Mononuclear cell (primary cell): ENCODE measurements around the gene ZNRF2. TPM values are rescaled to one million over a fixed set of nuclear protein-coding genes. Genes with fewer than 3 reads are reported as not detected.
"Not testable (repeated sequence)": the region's sequence is repeated elsewhere in the genome, so short reads cannot be mapped to it uniquely, and the experiment has no call there.

Source experiments
- H3K27me3 ChIP-seq: 2 replicates; pipeline ENCODE4 v1.6.0; 2011; ENCODE audit warnings: low read length, control low read depth; ENCODE audit not compliant: insufficient read depth
- H3K4me1 ChIP-seq: 2 replicates; pipeline ENCODE4 v1.5.1; 2011; ENCODE audit warnings: mild to moderate bottlenecking, low read length, control low read depth; ENCODE audit not compliant: insufficient read depth
- H3K4me3 ChIP-seq: 2 replicates; pipeline ENCODE4 v1.5.1; 2011; ENCODE audit warnings: mild to moderate bottlenecking, low read length, moderate library complexity
- H3K9me3 ChIP-seq: 2 replicates; pipeline ENCODE4 v1.5.1; 2011; ENCODE audit warnings: low read depth, mild to moderate bottlenecking, control low read depth, low read length
- total RNA-seq: library from RNA; depleted of rRNA; stranded (reverse); fragments of >200 nt; gene quantifications from one replicate; pipeline ENCODE4 v1.2.3, GENCODE V29; 2012

ZNRF2 gene
- total RNA-seq, 1 donor, result 34.1 TPM

GRCh38 chr7:30276203-30276900 lies 8.0 kb upstream of the ZNRF2 start:
- Histone ChIP-seq H3K27me3 (no peaks in the 10 kb centered on the region), H3K4me1 (peaks cover 15% of the 10 kb centered on the region), H3K9me3 (no peaks in the 10 kb centered on the region), H3K4me3 (no peak overlapping the region)

- Histone ChIP-seq H3K4me1 (peaks cover 13% of the 10 kb centered on the region), H3K4me3 (no peak overlapping the region), H3K9me3 (no peaks in the 10 kb centered on the region), H3K27me3 (no peaks in the 10 kb centered on the region)
Observed at GRCh38 chr7:30278376-30278775, 6.0 kb upstream of the ZNRF2 start.

GRCh38 chr7:30278849-30279652 lies 5.3 kb upstream of the ZNRF2 start:
- Histone ChIP-seq H3K27me3 (no peaks in the 10 kb centered on the region), H3K4me1 (peaks cover 20% of the 10 kb centered on the region), H3K4me3 (no peak overlapping the region), H3K9me3 (no peaks in the 10 kb centered on the region)

GRCh38 chr7:30279653-30279904 lies 4.8 kb upstream of the ZNRF2 start:
- Histone ChIP-seq H3K9me3 (no peaks in the 10 kb centered on the region), H3K4me1 (peaks cover 20% of the 10 kb centered on the region), H3K27me3 (no peaks in the 10 kb centered on the region), H3K4me3 (no peak overlapping the region)

GRCh38 chr7:30280631-30281030 lies 3.8 kb upstream of the ZNRF2 start:
- Histone ChIP-seq H3K9me3 (no peaks in the 10 kb centered on the region), H3K4me1 (peaks cover 20% of the 10 kb centered on the region), H3K27me3 (no peaks in the 10 kb centered on the region), H3K4me3 (no peak overlapping the region)

- H3K27me3 ChIP-seq, result no peaks in the 10 kb centered on the region
- no peak overlapping the region for H3K4me3 ChIP-seq
- H3K4me1 ChIP-seq, result peaks cover 20% of the 10 kb centered on the region
- no peaks in the 10 kb centered on the region for H3K9me3 ChIP-seq
Observed at GRCh38 chr7:30281263-30281662, 3.1 kb upstream of the ZNRF2 start.

- Histone ChIP-seq H3K4me1 (peaks cover 22% of the 10 kb centered on the region), H3K27me3 (no peaks in the 10 kb centered on the region), H3K4me3 (no peak overlapping the region), H3K9me3 (no peaks in the 10 kb centered on the region)
Observed at GRCh38 chr7:30281791-30282190, 2.6 kb upstream of the ZNRF2 start.

GRCh38 chr7:30282735-30283134 lies 1.7 kb upstream of the ZNRF2 start:
- H3K4me3 ChIP-seq, result no peak overlapping the region
- H3K27me3 ChIP-seq, result no peaks in the 10 kb centered on the region
- peaks cover 27% of the 10 kb centered on the region for H3K4me1 ChIP-seq
- no peaks in the 10 kb centered on the region for H3K9me3 ChIP-seq

- Histone ChIP-seq H3K4me1 (peaks cover 24% of the 10 kb centered on the region), H3K27me3 (no peaks in the 10 kb centered on the region), H3K4me3 (peak overlapping the region; percentile 74), H3K9me3 (no peaks in the 10 kb centered on the region)
Observed at GRCh38 chr7:30285067-30285535, 704 bp downstream of the ZNRF2 start.

GRCh38 chr7:30285536-30286284 lies 1.3 kb downstream of the ZNRF2 start:
- no peaks in the 10 kb centered on the region for H3K9me3 ChIP-seq
- H3K4me1 ChIP-seq, result peaks cover 29% of the 10 kb centered on the region
- no peaks in the 10 kb centered on the region for H3K27me3 ChIP-seq
- H3K4me3 ChIP-seq, result peak overlapping the region; percentile 74

GRCh38 chr7:30286749-30287148 lies 2.4 kb downstream of the ZNRF2 start:
- H3K4me1 ChIP-seq, result peaks cover 29% of the 10 kb centered on the region
- H3K4me3 ChIP-seq, result peak overlapping the region; percentile 74
- H3K9me3 ChIP-seq, result no peaks in the 10 kb centered on the region
- H3K27me3 ChIP-seq, result no peaks in the 10 kb centered on the region

- H3K9me3 ChIP-seq, H3K4me3 ChIP-seq, H3K27me3 ChIP-seq: not testable (repeated sequence)
- H3K4me1 ChIP-seq, result peaks cover 32% of the 10 kb centered on the region
Observed at GRCh38 chr7:30287625-30288024, 3.2 kb downstream of the ZNRF2 start.

- H3K4me3 ChIP-seq, result not testable (repeated sequence)
- H3K4me1 ChIP-seq, result peaks cover 29% of the 10 kb centered on the region
Observed at GRCh38 chr7:30289634-30290033, 5.2 kb downstream of the ZNRF2 start.

GRCh38 chr7:30290317-30290716 lies 5.9 kb downstream of the ZNRF2 start:
- not testable (repeated sequence) for H3K4me3 ChIP-seq, H3K27me3 ChIP-seq, H3K9me3 ChIP-seq
- peaks cover 36% of the 10 kb centered on the region for H3K4me1 ChIP-seq

More at GRCh38 chr7:30289634-30290033, 5.2 kb downstream of the ZNRF2 start:
- not testable (repeated sequence) for H3K27me3 ChIP-seq, H3K9me3 ChIP-seq

- H3K27me3 ChIP-seq, H3K9me3 ChIP-seq, H3K4me3 ChIP-seq: not testable (repeated sequence)
- peaks cover 39% of the 10 kb centered on the region for H3K4me1 ChIP-seq
Observed at GRCh38 chr7:30292416-30293038, 8.1 kb downstream of the ZNRF2 start.
